EH (cell line): ENCODE data around the gene PCSK1.

Experiments
- DNase-seq: peaks from one replicate; pipeline ENCODE4 v3.0.0-alpha.2; 2015; ENCODE audit warnings: low read depth

The PCSK1 gene

DNA sequence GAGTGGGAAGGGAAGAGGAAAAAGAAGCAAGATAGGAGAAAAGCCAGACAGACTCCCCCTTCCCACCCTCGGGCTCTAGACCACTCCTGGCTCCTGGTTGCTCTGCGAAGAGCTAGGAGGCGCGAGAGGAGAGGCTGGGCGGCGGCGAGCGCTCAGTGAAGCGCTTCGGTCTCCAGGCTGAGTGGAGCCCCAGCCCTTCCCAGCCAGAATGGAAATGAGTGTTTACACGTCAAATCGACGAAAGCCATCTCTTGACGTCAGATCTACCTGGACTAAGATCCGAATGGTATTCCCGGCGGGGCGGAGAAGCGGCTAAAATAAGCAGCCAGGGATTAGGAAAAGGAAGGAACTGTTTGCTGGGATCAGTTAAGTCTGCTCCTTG lies at the start of gene PCSK1:
Gene PCSK1, minus strand, starts transcription at position 183 of the 382 bp plus-strand sequence. CDS start 206 bp downstream, outside the sequence.
- DNase-seq = no peak

DNA sequence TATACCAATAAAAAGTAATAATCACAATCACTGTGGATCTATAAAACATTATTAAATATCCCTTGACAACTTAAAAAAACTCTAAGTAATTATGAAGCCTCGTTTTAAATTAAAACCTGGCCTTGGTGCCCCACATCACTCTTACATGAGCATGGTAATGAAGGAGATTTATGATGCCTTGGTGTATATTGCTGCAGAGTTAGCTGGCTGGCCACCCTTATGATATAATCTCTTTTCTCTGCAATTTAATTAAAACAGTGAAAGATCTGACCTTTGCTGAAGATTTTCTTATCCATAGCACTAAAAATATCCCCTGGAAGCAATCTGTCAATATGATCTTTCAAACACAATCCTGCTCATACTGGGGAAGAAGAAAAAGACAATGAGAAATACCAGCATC lies 48.8 kb upstream of the PCSK1 start:
- DNase-seq = no peak

DNA sequence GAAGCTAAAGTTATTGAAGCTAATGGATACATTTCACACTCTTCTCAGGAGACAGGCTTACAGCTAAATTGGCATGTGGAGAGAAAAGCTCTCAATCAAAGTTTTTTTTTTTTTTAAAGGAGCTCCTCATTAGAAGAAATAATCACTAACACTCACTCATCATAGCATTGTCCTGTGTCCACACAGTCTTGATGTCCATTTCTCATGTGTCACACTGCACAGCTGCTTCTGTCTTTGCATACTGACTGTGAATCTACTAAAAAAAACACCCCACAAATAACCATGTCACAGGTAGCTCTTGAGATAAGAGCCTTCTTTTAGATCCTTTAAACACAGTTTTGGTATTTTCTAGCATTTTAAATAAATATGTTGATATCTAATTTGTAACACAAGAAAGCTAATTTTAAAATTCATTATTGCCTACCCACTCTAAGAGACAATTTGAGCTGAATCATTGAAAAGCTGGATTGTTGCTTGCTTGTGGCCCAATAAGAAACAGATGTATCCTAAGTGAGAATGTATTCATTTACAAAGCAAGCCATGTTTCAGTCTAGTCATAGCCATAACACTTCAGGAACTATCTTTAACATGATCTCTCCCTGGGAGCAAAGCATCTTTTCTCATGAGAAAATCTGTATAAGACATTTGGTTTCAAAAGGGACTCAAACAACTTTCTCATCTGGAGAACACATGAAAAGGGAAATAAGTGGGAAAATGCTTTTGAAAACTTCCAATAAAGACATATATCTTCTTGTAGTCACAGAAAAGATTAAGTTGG lies 48.1 kb upstream of the PCSK1 start:
- DNase-seq = peak; percentile 54

DNA sequence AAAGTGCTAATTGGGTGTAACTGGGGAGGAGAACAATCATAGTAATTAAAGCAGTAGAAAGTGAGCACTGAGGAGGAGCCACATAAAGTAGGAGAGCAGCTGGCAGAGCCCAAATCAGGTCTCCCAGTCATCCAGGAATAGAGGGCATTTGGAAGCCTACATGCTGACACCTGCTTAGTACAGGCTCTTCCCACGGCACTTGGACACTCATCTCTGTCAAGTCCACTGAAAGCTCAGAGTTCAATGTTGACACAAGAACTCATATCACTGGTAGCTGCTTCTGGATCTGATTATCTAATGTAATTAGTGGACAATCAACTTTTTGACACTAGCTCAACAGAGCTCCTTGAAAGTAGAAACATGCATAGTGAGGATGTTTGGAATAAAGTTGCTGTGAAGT lies 45.9 kb upstream of the PCSK1 start:
- no peak for DNase-seq

DNA sequence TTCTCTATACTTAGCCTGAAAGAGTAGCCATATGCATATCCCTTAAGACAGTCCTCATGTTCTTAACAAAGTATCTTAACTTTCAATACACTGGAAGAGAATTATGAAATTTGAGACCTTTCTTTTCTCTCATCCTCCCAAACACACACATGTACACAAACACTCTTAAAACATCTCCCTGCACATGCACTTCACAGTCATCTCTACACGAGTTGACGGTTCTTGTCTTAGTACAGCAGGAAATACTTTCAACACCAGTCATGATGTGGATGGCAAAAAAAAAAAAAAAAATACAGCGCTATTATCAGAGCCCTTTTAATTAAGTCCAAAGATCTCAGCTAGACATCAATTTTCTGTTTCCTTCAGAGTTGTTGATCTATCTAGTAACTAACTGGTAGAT lies 43.6 kb upstream of the PCSK1 start:
- peak; percentile 74 for DNase-seq

DNA sequence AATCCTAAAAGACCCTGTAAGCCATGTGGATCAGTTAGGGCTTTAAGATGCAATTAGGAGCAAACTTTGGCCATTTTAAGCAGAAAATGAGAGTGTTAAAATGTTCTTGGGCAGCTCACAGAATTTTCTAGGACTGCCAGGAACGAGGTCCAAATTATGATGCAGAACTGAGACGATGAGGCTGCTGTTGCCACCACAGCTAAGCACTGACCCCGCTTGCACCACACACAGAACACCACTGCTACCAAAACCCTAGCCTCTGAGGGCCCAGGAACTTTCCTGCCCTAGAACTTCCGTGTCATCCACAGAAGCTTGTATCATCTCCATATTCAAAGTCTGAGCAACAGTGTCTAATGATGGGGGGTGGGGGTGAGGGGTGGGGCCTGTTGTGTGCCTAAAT lies 41.0 kb upstream of the PCSK1 start:
- DNase-seq = no peak

DNA sequence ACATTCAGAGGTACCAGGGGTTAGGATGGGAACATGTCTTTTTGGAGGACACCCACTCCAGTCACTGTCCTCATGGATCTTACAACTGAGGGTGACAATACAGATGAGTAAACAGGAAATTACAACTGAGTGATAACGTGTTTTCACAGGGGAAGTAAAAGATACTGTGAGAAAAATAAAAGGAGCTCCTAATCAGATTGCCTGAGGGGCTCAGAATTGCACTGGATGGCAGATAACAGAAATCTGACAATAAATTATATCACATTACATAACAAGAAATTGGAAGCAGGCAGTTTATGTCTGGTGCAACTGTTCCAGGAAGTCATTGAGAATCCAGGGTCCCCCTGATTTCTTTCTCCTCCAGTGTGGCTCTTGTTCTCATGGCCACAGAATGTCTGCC lies 40.1 kb upstream of the PCSK1 start:
- no peak for DNase-seq

DNA sequence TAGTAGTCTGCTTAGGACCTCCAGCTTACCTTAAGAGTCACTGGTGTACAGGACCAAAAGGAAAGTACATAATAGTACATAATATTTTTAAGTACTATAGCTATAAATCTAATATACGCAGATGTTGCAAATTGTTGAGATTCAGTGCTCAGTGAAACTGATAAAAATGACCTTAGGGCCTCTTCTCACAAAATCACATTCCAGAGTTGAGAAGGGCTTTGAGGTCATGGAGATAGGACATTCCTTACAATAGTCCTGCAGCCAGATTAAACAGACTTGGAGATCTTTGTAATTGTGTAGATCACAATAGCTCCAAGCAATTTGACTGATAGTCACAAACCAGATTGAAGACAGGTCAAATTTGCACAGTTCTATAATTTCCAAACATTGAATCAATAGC lies 37.7 kb upstream of the PCSK1 start:
- DNase-seq = no peak

DNA sequence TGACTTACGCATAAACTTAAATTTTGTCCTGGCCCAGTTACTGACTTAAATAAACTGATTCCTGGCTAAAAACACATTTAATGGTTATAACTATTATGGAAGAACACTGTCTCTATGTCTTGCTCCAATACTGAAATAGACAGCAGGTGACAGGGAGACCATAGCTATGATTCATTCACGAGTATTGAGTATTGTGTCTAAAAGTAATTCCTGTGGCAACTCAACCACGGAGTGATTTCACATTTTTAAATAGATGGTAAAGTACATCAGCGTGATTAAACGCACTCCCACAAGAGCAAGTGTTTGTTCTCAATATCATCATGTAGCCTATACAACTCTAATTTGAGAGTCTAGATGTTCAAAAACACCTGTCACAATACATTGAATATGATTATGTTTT lies 35.9 kb upstream of the PCSK1 start:
- no peak for DNase-seq

DNA sequence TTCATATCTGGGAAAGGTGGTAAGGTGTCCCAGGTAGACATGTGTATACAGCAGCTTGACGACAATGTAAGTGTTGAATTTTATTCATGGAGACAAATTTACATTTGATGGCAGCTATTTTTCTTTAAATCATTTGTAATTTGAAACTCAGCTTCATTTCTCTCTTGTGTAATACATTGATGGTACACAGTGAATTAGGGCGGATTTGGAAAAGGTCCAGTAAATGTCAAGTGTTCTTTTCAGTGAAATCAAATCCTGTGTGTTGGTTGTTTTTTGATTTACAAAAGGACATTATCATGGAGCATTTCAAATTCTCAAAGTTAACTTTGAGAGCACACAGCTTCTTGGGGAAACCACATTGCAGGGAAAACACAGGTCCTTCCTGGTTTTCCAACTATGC lies 30.0 kb upstream of the PCSK1 start:
- DNase-seq = no peak

DNA sequence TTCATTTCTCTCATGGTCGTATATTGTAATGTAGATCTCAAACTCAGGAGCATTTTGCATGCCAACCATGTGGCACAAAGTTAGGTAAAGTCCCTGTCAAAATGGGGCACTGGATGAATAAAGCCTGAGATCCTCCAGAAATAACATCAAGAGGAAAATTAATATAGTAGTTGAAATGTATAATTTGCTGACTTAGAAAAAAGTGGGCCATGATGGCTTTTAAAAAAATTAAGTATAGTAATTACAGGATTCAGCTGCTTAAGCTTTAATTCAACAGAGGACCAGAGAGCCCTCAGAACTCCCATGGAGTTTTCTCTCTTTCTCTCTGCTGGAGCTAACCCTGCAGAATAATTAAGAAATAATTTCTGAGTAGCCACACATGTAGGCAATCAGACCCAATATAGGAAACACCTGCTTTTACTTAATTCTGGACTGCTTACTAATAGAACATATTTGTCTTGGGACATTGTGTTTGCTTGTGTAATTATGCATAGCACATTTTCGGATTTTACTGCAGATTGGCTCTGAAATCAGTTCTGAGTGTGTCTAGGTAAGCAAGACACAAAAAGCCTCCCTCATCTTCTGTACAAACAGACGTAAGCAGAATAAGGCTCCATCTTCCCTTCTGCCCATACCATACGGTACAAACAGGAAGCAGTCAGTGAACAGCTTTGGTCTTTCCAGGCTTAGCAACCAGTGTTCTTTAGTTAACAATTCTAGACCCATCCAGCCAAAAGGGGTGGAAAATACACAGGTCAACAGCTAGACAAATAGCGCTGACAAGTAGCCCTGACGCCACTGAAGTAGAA lies 26.5 kb upstream of the PCSK1 start:
- no peak for DNase-seq

DNA sequence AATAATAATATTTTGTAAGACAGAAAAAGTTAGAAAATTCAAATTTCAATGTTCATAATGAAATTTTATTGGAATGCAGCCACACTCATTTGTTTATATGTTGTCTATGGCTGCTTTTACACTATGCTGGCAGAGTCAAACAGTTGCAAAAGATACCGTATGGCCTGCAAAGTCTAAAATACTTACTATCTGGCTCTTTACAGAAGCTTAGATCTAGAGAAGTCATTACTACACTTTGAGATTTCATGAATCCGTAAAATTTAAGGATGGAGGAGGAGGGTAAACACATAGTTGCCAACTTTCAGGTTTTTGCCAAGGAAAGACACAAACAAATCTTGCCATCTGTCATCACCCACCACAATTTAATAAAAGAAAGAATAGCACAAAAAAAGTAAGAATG lies 25.1 kb upstream of the PCSK1 start:
- no peak for DNase-seq

DNA sequence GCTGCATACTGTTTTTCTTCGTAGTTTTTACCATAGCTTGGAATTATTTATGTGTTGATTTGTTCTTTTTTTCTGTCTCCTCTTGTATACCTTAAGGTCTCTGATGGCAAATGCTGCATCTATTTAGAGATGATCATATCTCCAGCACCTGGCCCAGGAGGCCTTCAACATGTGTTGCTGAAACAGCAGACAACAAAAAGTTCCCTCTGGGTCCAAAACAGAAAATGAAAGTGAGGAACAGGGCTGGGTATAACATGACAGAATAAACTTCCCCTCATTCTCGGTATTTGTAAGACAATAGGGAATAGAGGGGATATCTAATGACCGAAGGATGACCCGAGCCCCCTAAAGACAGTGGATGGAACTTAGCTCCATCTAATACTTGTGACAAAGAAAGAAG lies 22.7 kb upstream of the PCSK1 start:
- no peak for DNase-seq

DNA sequence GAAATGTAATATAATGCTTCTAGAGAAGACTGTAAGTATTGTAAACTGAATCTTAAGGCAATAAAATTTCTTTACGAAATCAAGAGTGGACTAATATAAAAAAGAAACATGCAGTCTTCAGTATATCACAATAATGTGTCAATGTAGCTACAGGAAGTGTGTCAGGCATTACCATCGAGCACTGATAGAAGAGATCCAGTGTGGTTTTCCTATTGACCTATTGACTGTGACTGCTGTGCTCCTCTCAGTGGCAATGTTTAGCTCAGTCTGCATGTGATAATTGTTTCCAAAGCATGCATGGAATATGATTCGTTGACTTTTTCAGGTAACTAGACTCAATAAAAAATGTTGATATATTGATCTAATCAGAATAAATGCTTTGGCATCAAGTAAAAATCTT lies 20.3 kb upstream of the PCSK1 start:
- DNase-seq = no peak

DNA sequence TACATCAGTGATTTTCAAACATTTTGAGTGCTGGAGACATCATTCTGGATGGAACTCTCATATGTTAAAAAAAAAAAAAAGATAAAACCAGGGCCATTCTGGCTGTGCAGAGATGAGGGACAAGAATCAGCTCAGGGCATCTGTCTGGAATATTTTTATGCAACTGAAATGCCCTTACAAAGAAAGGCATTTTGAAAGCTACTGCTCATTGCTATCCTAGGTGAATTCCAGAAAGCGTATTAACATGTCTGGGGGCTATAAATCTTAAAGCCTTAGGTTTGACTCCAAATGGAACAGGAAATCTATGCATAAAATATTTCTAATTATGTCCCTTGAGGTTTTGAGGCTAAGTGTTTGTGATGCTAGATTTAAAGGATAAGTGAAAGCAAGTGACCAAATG lies 14.9 kb upstream of the PCSK1 start:
- peak; percentile 10 for DNase-seq

DNA sequence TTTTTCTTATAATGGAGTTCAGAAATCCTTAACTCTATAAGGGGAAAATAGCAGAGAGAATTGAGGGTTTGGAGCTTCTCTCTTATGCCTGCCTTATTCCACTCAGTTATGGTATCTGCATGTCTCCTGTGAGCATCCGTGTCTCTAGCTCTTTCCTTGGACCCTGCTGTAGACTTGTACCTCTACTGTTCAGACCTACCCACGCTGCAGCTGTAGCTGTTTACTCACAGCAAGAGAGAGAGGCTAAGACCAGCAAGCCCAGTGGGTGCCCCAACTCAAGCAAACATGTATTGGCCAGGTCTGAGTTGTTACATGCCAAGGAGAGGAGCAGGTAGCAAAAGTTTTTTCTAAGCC lies 7.1 kb upstream of the PCSK1 start:
- DNase-seq = no peak

DNA sequence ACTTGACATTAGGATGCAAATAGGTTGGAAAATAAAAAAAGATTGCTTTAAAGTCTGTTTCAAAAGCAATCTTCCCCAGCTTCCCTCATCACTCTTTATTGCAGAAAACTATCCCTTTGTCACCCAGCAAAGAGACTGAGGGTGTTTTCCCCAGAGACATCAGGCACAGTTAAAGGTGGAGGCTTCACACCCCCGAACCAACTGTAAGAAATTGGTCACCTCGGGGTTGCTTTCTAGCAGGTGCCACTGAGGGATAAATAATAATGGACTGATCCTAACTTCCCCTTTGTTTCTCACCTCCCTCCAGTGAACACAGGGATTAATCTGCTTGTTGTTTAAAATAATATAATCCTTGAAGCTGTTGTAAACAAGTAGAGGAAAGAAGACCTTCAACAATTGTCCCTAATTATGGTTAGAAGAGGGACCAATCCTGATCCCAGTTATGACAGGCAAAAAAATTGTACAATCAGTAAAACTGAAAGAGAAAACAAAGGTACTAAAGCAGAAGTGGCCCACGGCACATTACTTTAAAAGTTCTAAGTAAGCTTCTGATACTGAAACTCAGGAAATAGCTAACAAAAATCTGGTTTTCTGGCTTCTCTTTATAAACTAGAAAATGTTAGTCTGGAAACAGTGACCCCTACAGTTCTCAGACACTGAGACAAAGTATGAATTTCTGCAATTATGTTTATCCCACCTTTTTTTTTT lies 6.6 kb upstream of the PCSK1 start:
- DNase-seq = no peak

DNA sequence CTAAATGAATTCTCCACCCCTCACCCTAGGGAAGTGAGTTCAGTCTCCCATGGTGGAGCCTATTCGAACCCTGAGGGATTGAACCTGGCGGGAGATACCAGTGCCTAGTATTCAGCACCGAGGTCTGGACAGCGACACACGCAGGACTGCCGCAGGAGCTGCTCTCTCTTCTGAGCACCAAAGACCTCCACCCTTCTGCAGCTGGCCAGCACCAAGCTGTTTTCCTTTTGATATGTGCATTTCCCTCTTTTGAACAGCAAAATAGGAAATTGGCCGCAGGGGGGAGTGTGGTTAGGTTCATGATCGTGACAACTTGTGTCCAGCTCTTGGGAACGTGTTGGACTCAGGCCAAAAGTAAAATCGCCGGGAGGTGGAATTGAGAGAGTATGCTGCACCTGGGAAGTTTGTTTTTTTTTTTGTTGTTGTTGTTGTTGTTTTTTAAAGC lies 1.2 kb upstream of the PCSK1 start:
- peak; percentile 78 for DNase-seq

DNA sequence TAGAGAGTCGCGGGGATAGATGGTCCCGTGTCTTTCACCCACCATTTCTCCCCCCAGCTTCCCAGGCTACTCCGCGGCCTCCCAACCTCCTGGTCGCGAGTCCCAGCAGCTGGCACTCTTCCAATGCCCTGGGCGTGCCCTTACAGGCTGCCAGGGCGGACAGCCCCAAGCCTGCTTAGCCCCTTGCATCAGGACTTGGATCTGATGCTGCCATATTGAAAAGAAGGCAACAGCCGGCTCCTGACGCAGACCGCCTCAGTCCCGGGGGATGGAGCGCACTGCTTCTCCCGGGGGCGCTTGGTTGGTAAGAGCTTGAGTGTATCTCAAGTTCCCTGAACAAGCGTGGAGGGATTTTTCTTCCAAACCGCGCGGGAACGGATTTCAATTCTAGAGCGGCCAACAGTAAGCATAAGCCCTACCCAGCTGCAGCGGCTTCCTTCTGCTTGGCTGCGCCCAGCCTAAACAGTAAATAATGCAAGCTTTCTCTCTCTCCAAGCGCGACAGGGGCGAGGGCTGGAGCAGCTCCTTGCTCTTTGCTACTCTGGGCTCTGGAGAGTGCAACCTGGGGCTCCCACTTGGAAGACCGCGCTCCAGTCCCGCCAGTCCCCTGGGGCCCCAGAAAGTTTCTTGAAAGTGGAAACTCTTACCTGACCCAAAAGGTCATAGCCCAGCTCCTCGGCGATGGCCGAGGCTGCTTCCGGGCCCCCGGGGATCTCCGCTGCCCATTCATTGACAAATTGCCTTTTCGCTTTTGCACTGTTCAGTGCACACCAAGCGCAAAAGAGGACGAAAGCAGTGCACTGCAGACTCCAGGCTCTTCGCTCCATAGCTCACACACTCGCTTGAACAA lies 607 bp downstream of the PCSK1 start:
- DNase-seq = no peak

DNA sequence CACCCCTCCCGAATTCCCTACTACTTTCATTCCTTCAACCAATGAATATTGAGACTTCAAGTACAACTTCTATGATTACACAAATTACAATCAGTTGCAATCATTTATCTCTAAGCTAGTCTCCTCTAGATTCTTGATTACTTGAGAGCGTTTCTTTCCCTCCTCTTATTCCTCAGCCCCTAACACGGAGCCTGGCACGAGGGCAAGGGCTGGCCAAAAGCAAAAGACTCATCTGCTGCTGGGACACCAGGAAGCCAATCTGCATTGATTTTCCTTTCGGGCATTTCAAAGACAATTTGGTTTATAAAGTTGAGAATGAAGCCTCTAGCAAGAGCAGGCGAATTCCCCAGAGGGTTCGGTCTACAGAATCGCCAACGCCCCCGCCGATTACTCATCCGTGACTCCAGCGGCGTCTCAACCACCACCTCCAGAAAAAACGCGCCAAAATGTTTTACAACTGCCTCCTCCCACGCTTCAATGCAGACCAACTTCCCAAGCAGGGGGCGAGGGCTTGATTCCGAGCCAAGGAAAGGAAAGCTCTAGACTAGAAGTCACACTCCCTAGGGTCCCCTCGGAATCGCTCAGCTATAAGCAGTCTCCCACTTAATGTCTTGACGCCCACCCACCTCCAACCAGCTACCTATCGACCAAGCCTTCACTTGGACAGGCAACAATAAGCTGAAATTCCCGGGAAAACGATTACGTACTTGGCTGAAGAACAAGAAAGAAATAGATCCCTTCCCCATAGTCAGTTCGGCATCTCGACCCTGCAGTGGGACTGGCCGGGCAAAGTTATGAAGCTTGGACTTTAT lies 1.5 kb downstream of the PCSK1 start:
- peak; percentile 32 for DNase-seq

DNA sequence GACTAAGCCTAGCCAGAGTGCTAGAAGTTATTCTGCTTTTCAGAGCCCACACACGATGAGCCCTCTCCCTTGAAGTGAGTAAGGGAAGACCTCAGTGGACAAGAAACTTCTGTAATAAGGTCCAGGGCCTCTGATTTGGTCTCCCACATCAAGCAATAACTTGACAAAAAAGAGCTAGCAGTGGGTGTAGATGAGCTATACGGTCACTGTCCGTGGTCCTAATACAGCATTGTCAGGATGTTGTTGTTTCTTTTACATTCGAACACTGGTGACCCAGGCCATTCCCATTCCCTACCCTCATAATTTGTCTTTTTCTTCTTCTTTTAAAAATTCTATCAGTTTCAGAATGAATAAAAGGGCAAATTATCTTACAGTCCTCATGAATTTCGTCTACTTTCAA lies 5.2 kb downstream of the PCSK1 start:
- DNase-seq = peak; percentile 48
